MCF 10A (cell line): Measurements from ENCODE around the gene SLC39A12. TPM values are rescaled to one million over a fixed set of nuclear protein-coding genes. Genes with fewer than 3 reads are reported as not detected.

ENCODE experiments used
- BruUV-seq: library from RNA; stranded (reverse); fragments of 400-500 nt; replicated peaks from 2 replicates; lab custom pipeline; 2021; lab: Mats Ljungman, UMichigan
- CTCF ChIA-PET: fragments of 300-600 bp; sonication (Branson Sonifier 250); formaldehyde crosslinking; extraction: SDS; loops from one replicate; lab custom pipeline; 2021; ENCODE audit warnings: antibody characterized with exemption, inconsistent platforms; lab: Yijun Ruan, JAX
- POLR2A ChIA-PET: fragments of 300-600, 350-650 bp; sonication (Branson Sonifier 250); formaldehyde crosslinking; extraction: SDS; loops from one replicate; lab custom pipeline; 2020; ENCODE audit warnings: antibody characterized with exemption, inconsistent platforms; lab: Yijun Ruan, JAX
- DNase-seq: peaks from one replicate; pipeline ENCODE4 v3.0.0-alpha.2; 2018; ENCODE audit not compliant: unreplicated experiment
- H3K27ac Mint-ChIP-seq: one replicate; pipeline ENCODE4 v1.8.0; 2022; ENCODE audit warnings: mild to moderate bottlenecking, low read depth, mixed read lengths; ENCODE audit not compliant: unreplicated experiment
- H3K27me3 Mint-ChIP-seq: one replicate; pipeline ENCODE4 v1.8.0; 2022; ENCODE audit warnings: mixed read lengths; ENCODE audit not compliant: insufficient read depth, unreplicated experiment
- H3K36me3 Mint-ChIP-seq: one replicate; pipeline ENCODE4 v1.8.0; 2022; ENCODE audit warnings: mild to moderate bottlenecking, moderate library complexity, mixed read lengths; ENCODE audit not compliant: insufficient read depth, unreplicated experiment
- H3K4me1 Mint-ChIP-seq: one replicate; pipeline ENCODE4 v1.8.0; 2022; ENCODE audit warnings: mixed read lengths; ENCODE audit not compliant: insufficient read depth, unreplicated experiment
- H3K4me3 Mint-ChIP-seq: one replicate; pipeline ENCODE4 v1.8.0; 2022; ENCODE audit warnings: mild to moderate bottlenecking, moderate library complexity, mixed read lengths; ENCODE audit not compliant: unreplicated experiment
- H3K9me3 Mint-ChIP-seq: one replicate; pipeline ENCODE4 v1.8.0; 2022; ENCODE audit warnings: mixed read lengths; ENCODE audit not compliant: unreplicated experiment
- CTCF ChIP-seq: fragments of 200-600 bp; IDR thresholded peaks from one replicate; pipeline ENCODE4 v1.8.0; 2022; ENCODE audit warnings: antibody characterized with exemption, mild to moderate bottlenecking; ENCODE audit not compliant: unreplicated experiment
- intact Hi-C: fragments of 100-400 bp; cut with micrococcal nuclease; formaldehyde crosslinking; loops from 2 replicates; pipeline ENCODE4 v1.14.1; 2022
- total RNA-seq: library from RNA; stranded (reverse); gene quantifications from 2 replicates; pipeline ENCODE4 v1.2.3, GENCODE V29; 2022

SLC39A12 gene
- total RNA-seq, 1 experiment from 2014 or later = not detected

GRCh38 chr10:17992266-17992665 lies 40.5 kb downstream of the SLC39A12 start:
- H3K27me3 Mint-ChIP-seq = no peaks in the 10 kb centered on the region
- intact Hi-C loops = no loop called here
- no peak for TF ChIP-seq CTCF
- H3K4me1 Mint-ChIP-seq = peaks cover 5% of the 10 kb centered on the region
- no peak overlapping the region for H3K4me3 Mint-ChIP-seq
- no peak overlapping the region for H3K27ac Mint-ChIP-seq
- ChIA-PET CTCF (no interaction called here), POLR2A (no interaction called here)
- H3K9me3 Mint-ChIP-seq = no peaks in the 10 kb centered on the region
- BruUV-seq = no TSS peak
- DNase-seq = no peak
- H3K36me3 Mint-ChIP-seq = no peaks in the 10 kb centered on the region

- BruUV-seq = no TSS peak
- Mint-ChIP-seq H3K36me3 (no peaks in the 10 kb centered on the region), H3K9me3 (no peaks in the 10 kb centered on the region), H3K4me1 (peaks cover 5% of the 10 kb centered on the region), H3K27ac (no peak overlapping the region), H3K4me3 (no peak overlapping the region), H3K27me3 (no peaks in the 10 kb centered on the region)
- ChIA-PET POLR2A (no interaction called here), CTCF (no interaction called here)
- intact Hi-C loops = no loop called here
- no peak for TF ChIP-seq CTCF
- peak; percentile 44 for DNase-seq
These were observed 41.6 kb downstream of the SLC39A12 start for GRCh38 chr10:17993361-17993760.

- Mint-ChIP-seq H3K27ac (no peak overlapping the region), H3K27me3 (no peaks in the 10 kb centered on the region), H3K4me1 (peaks cover 8% of the 10 kb centered on the region), H3K36me3 (no peaks in the 10 kb centered on the region), H3K9me3 (no peaks in the 10 kb centered on the region), H3K4me3 (no peak overlapping the region)
- BruUV-seq = no TSS peak
- intact Hi-C loops = no loop called here
- ChIA-PET CTCF (no interaction called here), POLR2A (no interaction called here)
- no peak for DNase-seq
- TF ChIP-seq CTCF = no peak
These were observed 48.9 kb downstream of the SLC39A12 start for GRCh38 chr10:18000601-18001000.

GRCh38 chr10:18005445-18005780 lies 53.7 kb downstream of the SLC39A12 start:
- peak overlapping the region; percentile 30 for H3K4me3 Mint-ChIP-seq
- no peak for TF ChIP-seq CTCF
- H3K4me1 Mint-ChIP-seq = peaks cover 28% of the 10 kb centered on the region
- intact Hi-C loops = no loop called here
- POLR2A ChIA-PET = interaction anchor here (0.7 to 1.5 kb wide), 4 partner anchors 11 to 66 kb away, joined by 3 to 5 read pairs (median 4); no protein-coding TSS in a partner anchor
- DNase-seq = no peak
- no peaks in the 10 kb centered on the region for H3K9me3 Mint-ChIP-seq
- H3K36me3 Mint-ChIP-seq = no peaks in the 10 kb centered on the region
- H3K27me3 Mint-ChIP-seq = no peaks in the 10 kb centered on the region
- BruUV-seq = no TSS peak
- peak overlapping the region; percentile 74 for H3K27ac Mint-ChIP-seq
- CTCF ChIA-PET = interaction anchor here (0.7 to 1.1 kb wide), 5 partner anchors 10 to 268 kb away, joined by 3 to 4 read pairs (median 3); no protein-coding TSS in a partner anchor
